ENCODE results near the gene OPCML. TPM values are rescaled to one million over a fixed set of nuclear protein-coding genes. Genes with fewer than 3 reads are reported as not detected.

OPCML gene
- total RNA-seq, 4 donors from 2014 or later, result not detected

DNA sequence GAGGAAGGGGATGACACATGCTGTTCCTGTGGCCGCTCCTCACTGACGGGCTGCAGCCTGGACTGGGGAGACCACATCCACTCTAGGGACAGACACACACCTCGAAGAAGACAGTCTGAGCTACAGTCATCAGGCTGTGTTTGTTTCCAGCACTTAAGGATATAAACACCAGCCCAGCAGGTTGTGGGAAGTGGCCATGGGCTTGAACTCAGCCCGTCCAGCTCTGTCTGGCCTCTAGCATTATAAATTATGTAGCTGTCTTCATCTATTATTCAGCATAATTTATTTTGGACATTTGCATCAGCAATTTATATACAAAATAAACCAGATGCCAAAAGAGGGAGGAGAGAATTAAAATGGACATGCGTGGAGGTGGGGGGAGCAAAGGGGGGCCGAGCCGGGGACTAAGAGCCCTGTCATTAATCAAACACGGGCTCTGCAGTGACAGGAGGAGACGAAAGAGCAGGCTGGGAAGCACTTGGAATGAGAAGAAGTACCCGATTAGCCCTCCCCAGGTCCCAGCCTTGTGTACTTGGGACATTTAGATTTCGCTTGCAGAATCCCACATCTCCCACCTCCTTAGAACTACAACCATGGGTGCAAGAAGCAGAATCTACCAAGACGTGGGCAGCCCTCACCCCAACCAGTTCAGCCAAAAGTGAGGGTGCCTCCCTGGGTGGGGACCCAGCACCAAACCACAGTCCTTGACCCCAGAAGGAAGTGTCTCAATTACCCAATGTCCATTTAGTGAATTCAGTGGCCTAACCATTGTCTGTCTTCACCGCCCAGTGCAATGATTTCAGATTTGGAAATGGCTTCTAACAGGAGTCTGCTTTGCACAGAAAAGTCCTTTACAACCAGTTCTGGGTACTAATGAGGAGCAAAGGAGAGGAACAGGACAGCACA, 309.6 kb downstream of the OPCML start:
- no peaks in the 10 kb centered on the region for H3K36me3 ChIP-seq
- intact Hi-C loops (cut with DNase I; ENCODE audit: low total_unique reads), result no loop called here
- TF ChIP-seq POLR2A (IDR thresholded peaks at IDR 0.05) (no peak), EP300 (IDR thresholded peaks at IDR 0.05; ENCODE audit: low read depth) (no peak), POLR2AphosphoS5 (IDR thresholded peaks at IDR 0.05) (no peak)
- TF ChIP-seq, protein P1, sequence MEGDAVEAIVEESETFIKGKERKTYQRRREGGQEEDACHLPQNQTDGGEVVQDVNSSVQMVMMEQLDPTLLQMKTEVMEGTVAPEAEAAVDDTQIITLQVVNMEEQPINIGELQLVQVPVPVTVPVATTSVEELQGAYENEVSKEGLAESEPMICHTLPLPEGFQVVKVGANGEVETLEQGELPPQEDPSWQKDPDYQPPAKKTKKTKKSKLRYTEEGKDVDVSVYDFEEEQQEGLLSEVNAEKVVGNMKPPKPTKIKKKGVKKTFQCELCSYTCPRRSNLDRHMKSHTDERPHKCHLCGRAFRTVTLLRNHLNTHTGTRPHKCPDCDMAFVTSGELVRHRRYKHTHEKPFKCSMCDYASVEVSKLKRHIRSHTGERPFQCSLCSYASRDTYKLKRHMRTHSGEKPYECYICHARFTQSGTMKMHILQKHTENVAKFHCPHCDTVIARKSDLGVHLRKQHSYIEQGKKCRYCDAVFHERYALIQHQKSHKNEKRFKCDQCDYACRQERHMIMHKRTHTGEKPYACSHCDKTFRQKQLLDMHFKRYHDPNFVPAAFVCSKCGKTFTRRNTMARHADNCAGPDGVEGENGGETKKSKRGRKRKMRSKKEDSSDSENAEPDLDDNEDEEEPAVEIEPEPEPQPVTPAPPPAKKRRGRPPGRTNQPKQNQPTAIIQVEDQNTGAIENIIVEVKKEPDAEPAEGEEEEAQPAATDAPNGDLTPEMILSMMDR (IDR thresholded peaks at IDR 0.05), result no peak
- no peaks in the 10 kb centered on the region for H3K4me1 ChIP-seq
- in situ Hi-C loops (cut with MboI; ENCODE audit: low pct_ligation_motif_present in 1 of 4, low pct_unique_long_range_greater_than_20kb in 1 of 4, low sequenced_read_pairs in 3 of 4), result no loop called here
- no peaks in the 10 kb centered on the region for H3K9me3 ChIP-seq
- no peak for DNase-seq
- no peak overlapping the region for H3K27ac ChIP-seq
- H3K27me3 ChIP-seq, result peaks cover 2% of the 10 kb centered on the region
- no peak overlapping the region for H3K4me3 ChIP-seq
- 60% methylated on average over 13 of the region's 13 CpGs; no CpG with 5 or more reads in 1 of the 2 donors for WGBS, 2 donors (ENCODE audit: low coverage in 1 of 2)

DNA sequence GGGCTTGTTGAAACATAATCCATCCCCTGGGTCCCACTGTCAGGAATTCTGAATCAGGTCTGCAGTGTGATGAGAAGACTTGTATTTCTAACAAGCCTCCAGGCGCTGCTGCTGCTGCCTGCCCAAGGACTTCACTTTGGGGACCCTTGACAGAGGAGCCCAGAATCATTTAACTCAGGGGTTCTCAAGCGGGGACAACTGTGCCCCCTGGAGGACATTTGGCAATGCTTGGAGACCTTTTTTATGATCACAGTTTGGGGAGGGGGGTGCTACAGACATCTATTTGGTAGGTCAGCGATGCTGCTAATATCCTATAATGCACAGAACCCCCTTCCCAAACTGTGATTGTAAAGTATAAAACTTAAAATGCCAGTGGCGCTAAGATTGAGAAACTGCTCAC, 312.8 kb downstream of the OPCML start:
- H3K9me3 ChIP-seq, result no peaks in the 10 kb centered on the region
- H3K27ac ChIP-seq, result no peak overlapping the region
- no peaks in the 10 kb centered on the region for H3K4me1 ChIP-seq
- TF ChIP-seq POLR2A (IDR thresholded peaks at IDR 0.05) (no peak), EP300 (IDR thresholded peaks at IDR 0.05; ENCODE audit: low read depth) (no peak), POLR2AphosphoS5 (IDR thresholded peaks at IDR 0.05) (no peak)
- TF ChIP-seq, protein P1 (IDR thresholded peaks at IDR 0.05), result no peak
- intact Hi-C loops (cut with DNase I; ENCODE audit: low total_unique reads) (no loop called here), in situ Hi-C loops (cut with MboI; ENCODE audit: low pct_ligation_motif_present in 1 of 4, low pct_unique_long_range_greater_than_20kb in 1 of 4, low sequenced_read_pairs in 3 of 4) (no loop called here)
- no peaks in the 10 kb centered on the region for H3K36me3 ChIP-seq
- WGBS, 2 donors (ENCODE audit: low coverage in 1 of 2), result 79 to 100% methylated on average over 1 to 4 of the region's 4 CpGs
- DNase-seq, result no peak
- H3K4me3 ChIP-seq, result no peak overlapping the region
- H3K27me3 ChIP-seq, result peaks cover 10% of the 10 kb centered on the region

DNA sequence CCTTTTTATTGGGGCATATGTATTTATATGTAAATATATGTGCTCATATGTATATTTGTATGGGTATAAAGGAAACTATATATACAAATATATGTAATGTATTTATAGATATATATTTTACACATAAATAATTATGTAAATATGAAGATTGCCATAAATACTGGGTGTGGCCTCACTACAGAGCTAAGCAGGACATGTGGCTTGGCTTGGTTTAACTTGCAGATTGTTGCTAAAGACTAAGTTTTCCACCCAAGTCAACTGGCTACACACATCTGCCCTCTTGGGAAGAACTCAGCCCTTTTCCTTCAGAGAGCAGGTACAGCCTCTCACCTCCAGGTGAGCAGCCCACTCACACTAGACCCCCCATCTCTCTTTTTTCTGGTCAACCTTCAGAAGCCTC, 315.5 kb downstream of the OPCML start:
- in situ Hi-C loops (cut with MboI; ENCODE audit: low pct_ligation_motif_present in 1 of 4, low pct_unique_long_range_greater_than_20kb in 1 of 4, low sequenced_read_pairs in 3 of 4) (no loop called here), intact Hi-C loops (cut with DNase I; ENCODE audit: low total_unique reads) (no loop called here)
- no peaks in the 10 kb centered on the region for H3K36me3 ChIP-seq
- peaks cover 10% of the 10 kb centered on the region for H3K27me3 ChIP-seq
- no peak overlapping the region for H3K4me3 ChIP-seq
- H3K9me3 ChIP-seq, result no peaks in the 10 kb centered on the region
- no peaks in the 10 kb centered on the region for H3K4me1 ChIP-seq
- DNase-seq, result no peak
- no peak overlapping the region for H3K27ac ChIP-seq
- TF ChIP-seq EP300 (IDR thresholded peaks at IDR 0.05; ENCODE audit: low read depth) (no peak), POLR2AphosphoS5 (IDR thresholded peaks at IDR 0.05) (no peak), POLR2A (IDR thresholded peaks at IDR 0.05) (no peak)
- TF ChIP-seq, protein P1 (IDR thresholded peaks at IDR 0.05), result no peak

DNA sequence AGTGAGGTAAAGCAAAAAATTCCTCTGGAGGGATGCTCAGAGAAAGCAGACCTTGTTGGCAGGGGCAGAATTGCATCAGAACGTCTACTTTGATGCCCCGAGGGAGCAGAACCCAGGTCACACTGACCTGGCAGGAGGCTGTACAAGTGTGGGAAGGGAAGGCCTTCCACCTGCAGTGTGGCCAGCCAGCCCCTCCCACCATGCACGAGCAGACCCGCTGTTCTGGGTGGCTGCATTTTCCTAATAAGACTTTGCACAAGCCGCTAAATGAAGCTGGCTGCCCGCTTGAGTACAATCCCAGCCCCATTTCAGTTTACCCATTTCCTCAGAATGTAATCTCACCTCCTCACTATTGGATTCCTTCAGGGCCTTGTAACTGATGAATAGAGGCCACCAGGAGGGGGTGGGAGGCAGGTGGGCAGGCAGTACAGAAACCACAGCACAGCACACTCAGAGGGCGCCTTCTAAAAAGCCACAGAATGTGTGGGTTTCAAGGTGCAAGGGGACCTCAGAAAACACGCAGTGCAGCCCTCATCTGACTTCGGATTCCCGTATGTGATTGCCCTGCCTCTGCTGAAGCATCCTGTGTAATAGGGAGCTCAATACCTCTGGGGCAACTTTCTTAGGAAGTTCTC, 316.6 kb downstream of the OPCML start:
- Histone ChIP-seq H3K9me3 (no peaks in the 10 kb centered on the region), H3K27me3 (peaks cover 10% of the 10 kb centered on the region), H3K4me1 (no peaks in the 10 kb centered on the region), H3K27ac (no peak overlapping the region), H3K36me3 (no peaks in the 10 kb centered on the region), H3K4me3 (no peak overlapping the region)
- 78% methylated on average over 10 of the region's 10 CpGs; no CpG with 5 or more reads in 1 of the 2 donors for WGBS, 2 donors (ENCODE audit: low coverage in 1 of 2)
- intact Hi-C loops (cut with DNase I; ENCODE audit: low total_unique reads) (no loop called here), in situ Hi-C loops (cut with MboI; ENCODE audit: low pct_ligation_motif_present in 1 of 4, low pct_unique_long_range_greater_than_20kb in 1 of 4, low sequenced_read_pairs in 3 of 4) (no loop called here)
- DNase-seq, result no peak
- TF ChIP-seq EP300 (IDR thresholded peaks at IDR 0.05; ENCODE audit: low read depth) (no peak), POLR2A (IDR thresholded peaks at IDR 0.05) (no peak), POLR2AphosphoS5 (IDR thresholded peaks at IDR 0.05) (no peak)
- TF ChIP-seq, protein P1 (IDR thresholded peaks at IDR 0.05), result no peak

Measured in transverse colon (tissue), 4 donors.